Fibroblast of skin of scalp (primary cell): ENCODE results near the gene CACUL1. TPM values are rescaled to one million over a fixed set of nuclear protein-coding genes. Genes with fewer than 3 reads are reported as not detected.
A peak's percentile ranks its signal among the peaks of the same experiment; 100 is the strongest.
"Not testable (repeated sequence)": the region's sequence is repeated elsewhere in the genome, so short reads cannot be mapped to it uniquely, and the experiment has no call there.

Experiments used
- DNase-seq: peaks from one replicate; pipeline ENCODE4 v3.0.0-alpha.2; 2013
- polyA plus RNA-seq, 2 experiments: library from polyadenylated mRNA; unstranded; fragments of 120-200 nt; gene quantifications; one replicate each; pipeline ENCODE4 v1.2.1, GENCODE V29; 2013; ENCODE audit not compliant: insufficient read length in 2 of 2

CACUL1 gene
- 16.4 TPM for polyA plus RNA-seq (2013, experiment 1 of 2; ENCODE audit: insufficient read length)
- polyA plus RNA-seq (2013, experiment 2 of 2; ENCODE audit: insufficient read length) = 17.4 TPM

GRCh38 chr10:118754556-118755423, at the start of gene CACUL1:
TSS of gene CACUL1 (minus strand) at chr10:118754970. CDS start at chr10:118754762, 208 bp downstream.
- DNase-seq = peak; percentile 100

- no peak for DNase-seq
Measured at GRCh38 chr10:118804262-118804773, 49.5 kb upstream of the CACUL1 start.

- no peak for DNase-seq
Measured at GRCh38 chr10:118802126-118802793, 47.5 kb upstream of the CACUL1 start.

- DNase-seq = no peak
Measured at GRCh38 chr10:118800920-118801319, 46.1 kb upstream of the CACUL1 start.

GRCh38 chr10:118799777-118800176, 45.0 kb upstream of the CACUL1 start:
- DNase-seq = no peak

GRCh38 chr10:118798231-118798662, 43.5 kb upstream of the CACUL1 start:
- no peak for DNase-seq

GRCh38 chr10:118794971-118795370, 40.2 kb upstream of the CACUL1 start:
- DNase-seq = not testable (repeated sequence)

GRCh38 chr10:118793545-118793944, 38.8 kb upstream of the CACUL1 start:
- DNase-seq = no peak

- DNase-seq = no peak
Measured at GRCh38 chr10:118792526-118792925, 37.8 kb upstream of the CACUL1 start.

GRCh38 chr10:118790058-118790457, 35.3 kb upstream of the CACUL1 start:
- no peak for DNase-seq

- DNase-seq = no peak
Measured at GRCh38 chr10:118785551-118785950, 30.8 kb upstream of the CACUL1 start.

- DNase-seq = no peak
Measured at GRCh38 chr10:118783776-118784545, 29.2 kb upstream of the CACUL1 start.

GRCh38 chr10:118782916-118783465, 28.2 kb upstream of the CACUL1 start:
- not testable (repeated sequence) for DNase-seq

GRCh38 chr10:118781541-118781940, 26.8 kb upstream of the CACUL1 start:
- no peak for DNase-seq

GRCh38 chr10:118778727-118779126, 24.0 kb upstream of the CACUL1 start:
- no peak for DNase-seq

GRCh38 chr10:118776960-118777359, 22.2 kb upstream of the CACUL1 start:
- DNase-seq = no peak

- DNase-seq = no peak
Measured at GRCh38 chr10:118776033-118776432, 21.3 kb upstream of the CACUL1 start.

GRCh38 chr10:118775478-118775877, 20.7 kb upstream of the CACUL1 start:
- DNase-seq = no peak

GRCh38 chr10:118773041-118773440, 18.3 kb upstream of the CACUL1 start:
- DNase-seq = no peak

- DNase-seq = no peak
Measured at GRCh38 chr10:118771976-118772375, 17.2 kb upstream of the CACUL1 start.

- DNase-seq = no peak
Measured at GRCh38 chr10:118769898-118770600, 15.3 kb upstream of the CACUL1 start.
